ENCODE measurements around the gene MTUS2.

The MTUS2 gene

GRCh38 chr13:29115842-29116241 is 295.7 kb downstream of the MTUS2 start:
- no peak for DNase-seq

GRCh38 chr13:29117663-29118062 is 297.5 kb downstream of the MTUS2 start:
- no peak for DNase-seq

GRCh38 chr13:29118471-29118870 is 298.3 kb downstream of the MTUS2 start:
- no peak for DNase-seq

GRCh38 chr13:29125191-29125933 is 305.2 kb downstream of the MTUS2 start:
- DNase-seq, result no peak

- DNase-seq, result no peak
These were observed 305.8 kb downstream of the MTUS2 start for GRCh38 chr13:29125934-29126424.

GRCh38 chr13:29129616-29130015 is 309.5 kb downstream of the MTUS2 start:
- DNase-seq, result no peak

- DNase-seq, result no peak
These were observed 311.0 kb downstream of the MTUS2 start for GRCh38 chr13:29131159-29131558.

GRCh38 chr13:29131881-29132668 is 311.9 kb downstream of the MTUS2 start:
- no peak for DNase-seq

- DNase-seq, result no peak
These were observed 316.2 kb downstream of the MTUS2 start for GRCh38 chr13:29136341-29136740.

- DNase-seq, result no peak
These were observed 316.9 kb downstream of the MTUS2 start for GRCh38 chr13:29137016-29137415.

GRCh38 chr13:29137995-29138394 is 317.9 kb downstream of the MTUS2 start:
- DNase-seq, result no peak

GRCh38 chr13:29140277-29140676 is 320.1 kb downstream of the MTUS2 start:
- DNase-seq, result no peak

GRCh38 chr13:29143847-29144246 is 323.7 kb downstream of the MTUS2 start:
- no peak for DNase-seq

GRCh38 chr13:29154390-29154789 is 334.3 kb downstream of the MTUS2 start:
- no peak for DNase-seq

GRCh38 chr13:29156136-29156535 is 336.0 kb downstream of the MTUS2 start:
- DNase-seq, result no peak

GRCh38 chr13:29159871-29160270 is 339.7 kb downstream of the MTUS2 start:
- no peak for DNase-seq

GRCh38 chr13:29160862-29161261 is 340.7 kb downstream of the MTUS2 start:
- DNase-seq, result no peak

- DNase-seq, result no peak
These were observed 341.5 kb downstream of the MTUS2 start for GRCh38 chr13:29161676-29162075.

- no peak for DNase-seq
These were observed 342.6 kb downstream of the MTUS2 start for GRCh38 chr13:29162638-29163235.

- no peak for DNase-seq
These were observed 344.0 kb downstream of the MTUS2 start for GRCh38 chr13:29164116-29164515.

GRCh38 chr13:29165216-29165615 is 345.1 kb downstream of the MTUS2 start:
- no peak for DNase-seq

GRCh38 chr13:29165840-29166239 is 345.7 kb downstream of the MTUS2 start:
- no peak for DNase-seq

GRCh38 chr13:29170436-29171082 is 350.4 kb downstream of the MTUS2 start:
- no peak for DNase-seq

Data from HCEC 1CT (cell line).